Activated T-cell treated with anti-CD3 and anti-CD28 coated beads for 4 hours (primary cell): ENCODE results near the gene DDX42.
"Not testable (repeated sequence)": the region's sequence is repeated elsewhere in the genome, so short reads cannot be mapped to it uniquely, and the experiment has no call there.

Experiments used
- DNase-seq: peaks from one replicate; pipeline ENCODE4 v3.0.0-alpha.2; 2020

Gene DDX42

GRCh38 chr17:63841350-63842172 lies 67.6 kb downstream of the DDX42 start:
- DNase-seq = no peak

GRCh38 chr17:63842173-63842539 lies 68.2 kb downstream of the DDX42 start:
- no peak for DNase-seq

GRCh38 chr17:63842540-63843386 lies 68.8 kb downstream of the DDX42 start, which contains the start of gene SMARCD2:
Gene SMARCD2, minus strand, starts transcription at chr17:63842685. Its CDS starts 11 bp downstream, at chr17:63842674.
- DNase-seq = peak; percentile 98

DNA sequence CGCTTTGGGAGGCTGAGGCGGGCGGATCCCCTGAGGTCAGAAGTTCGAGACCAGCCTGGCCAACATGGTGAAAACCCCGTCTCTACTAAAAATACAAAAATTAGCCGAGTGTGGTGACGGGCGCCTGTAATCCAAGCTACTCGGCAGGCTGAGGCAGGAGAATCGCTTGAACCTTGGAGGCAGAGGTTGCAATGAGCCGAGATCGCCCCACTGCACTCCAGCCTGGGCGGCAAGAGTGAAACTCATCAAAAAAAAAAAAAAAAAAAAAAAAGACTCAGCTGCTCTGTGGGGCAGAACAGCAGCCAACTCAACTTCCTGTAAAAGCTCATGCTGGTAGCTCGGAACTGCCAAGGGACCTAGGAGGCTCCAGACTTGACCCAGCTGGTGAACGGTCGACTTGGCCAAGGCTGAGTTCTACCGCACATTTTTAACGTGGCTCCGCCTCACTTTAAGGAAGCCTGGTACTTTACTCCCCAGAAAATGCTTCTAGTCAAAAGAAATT lies 69.5 kb downstream of the DDX42 start:
- DNase-seq = not testable (repeated sequence)

GRCh38 chr17:63843910-63844677 lies 70.1 kb downstream of the DDX42 start:
- DNase-seq = no peak

GRCh38 chr17:63845509-63845908 lies 71.5 kb downstream of the DDX42 start:
- DNase-seq = no peak

DNA sequence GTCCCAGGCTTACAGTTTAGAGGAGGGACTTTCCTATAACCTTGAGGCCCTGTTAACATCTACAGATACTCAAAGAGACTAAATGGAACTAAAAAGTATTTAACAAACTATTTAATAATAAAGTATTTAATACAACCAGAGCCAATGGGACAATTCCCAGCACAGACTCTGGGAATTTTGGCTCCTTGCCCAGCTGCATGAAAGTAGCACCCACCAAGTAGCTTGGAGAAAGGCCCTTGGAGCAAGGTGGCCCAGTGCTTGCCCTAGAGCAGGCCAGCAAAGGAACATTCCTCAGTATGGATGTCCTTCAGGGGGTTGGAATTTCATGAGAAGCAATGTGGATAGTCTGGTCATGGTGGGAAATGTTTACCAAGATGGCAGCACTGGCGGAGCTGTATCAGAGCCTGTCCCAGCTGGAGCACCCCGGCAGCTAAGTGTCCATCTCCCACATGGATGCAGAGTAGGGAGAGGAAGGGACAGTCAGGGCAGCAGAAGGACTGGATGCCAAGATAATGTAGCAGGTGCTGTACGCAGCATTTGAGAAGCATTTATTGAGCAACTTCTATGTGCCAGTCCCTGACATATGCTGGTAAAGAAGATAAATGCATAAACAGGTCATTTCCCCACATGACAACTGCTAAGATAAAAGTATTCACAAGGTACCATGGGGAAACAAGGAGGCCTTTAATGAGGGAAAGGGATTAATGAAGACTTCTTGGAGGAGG lies 73.7 kb downstream of the DDX42 start:
- DNase-seq = no peak

GRCh38 chr17:63848834-63849689 lies 75.1 kb downstream of the DDX42 start:
- DNase-seq = peak; percentile 93

GRCh38 chr17:63850401-63850800 lies 76.4 kb downstream of the DDX42 start:
- DNase-seq = no peak

GRCh38 chr17:63853260-63853659 lies 79.3 kb downstream of the DDX42 start:
- no peak for DNase-seq

DNA sequence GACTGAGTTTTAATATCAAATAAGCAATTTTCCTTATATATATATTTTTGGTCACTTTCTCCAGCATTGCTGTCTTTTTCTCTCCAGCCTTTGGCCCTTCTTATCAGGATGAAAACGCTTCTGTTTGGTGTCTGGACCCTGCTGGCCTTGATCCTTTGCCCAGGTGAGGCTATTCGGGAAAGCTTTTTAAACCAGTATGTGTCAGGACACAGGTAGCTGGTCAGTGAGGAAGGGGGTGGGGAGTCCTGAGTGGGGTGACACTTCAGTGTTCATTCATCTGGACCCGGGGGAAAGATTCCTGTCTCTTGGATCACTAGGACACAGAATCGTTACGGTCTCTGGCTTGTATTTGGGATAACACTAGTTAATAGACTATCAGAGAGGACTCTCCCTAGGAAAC lies 80.7 kb downstream of the DDX42 start:
- DNase-seq = no peak

GRCh38 chr17:63855185-63855584 lies 81.2 kb downstream of the DDX42 start:
- DNase-seq = no peak

DNA sequence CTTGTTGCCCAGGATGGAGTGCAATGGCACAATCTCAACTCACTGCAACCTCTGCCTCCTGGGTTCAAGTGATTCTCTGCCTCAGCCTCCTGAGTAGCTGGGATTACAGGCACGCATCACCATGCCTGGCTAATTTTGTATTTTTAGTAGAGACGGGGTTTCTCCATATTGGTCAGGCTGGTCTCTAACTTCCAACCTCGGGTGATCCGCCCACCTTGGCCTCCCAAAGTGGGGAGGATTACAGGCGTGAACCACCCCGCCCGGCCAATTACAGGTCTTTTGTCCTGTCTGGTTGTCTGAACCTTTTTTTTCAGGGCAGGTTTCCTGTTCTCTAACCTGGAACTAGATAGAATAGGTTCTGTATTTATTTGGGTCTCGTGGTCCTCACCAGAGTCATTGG lies 82.5 kb downstream of the DDX42 start:
- not testable (repeated sequence) for DNase-seq

- DNase-seq = no peak
Observed at GRCh38 chr17:63859257-63859656, 85.3 kb downstream of the DDX42 start.

DNA sequence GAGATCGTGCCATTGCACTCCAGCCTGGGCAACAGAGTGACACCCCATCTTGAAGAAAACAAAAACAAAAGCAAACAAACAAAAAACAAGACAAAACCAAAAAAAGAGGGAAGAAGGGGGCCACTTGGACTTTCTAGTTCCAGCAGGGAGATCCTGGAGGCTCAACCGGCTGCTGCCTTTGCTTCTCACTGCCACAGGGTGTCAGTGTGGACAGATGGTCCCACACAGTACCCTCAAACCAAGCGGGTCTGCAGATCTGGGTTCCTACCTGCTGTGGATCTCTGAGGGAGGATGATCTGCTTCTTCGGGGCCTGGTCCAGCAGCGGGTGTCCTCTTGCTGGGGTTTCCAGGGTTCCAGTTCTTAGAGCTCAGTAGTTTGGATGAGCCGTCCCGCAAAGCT lies 92.7 kb downstream of the DDX42 start:
- not testable (repeated sequence) for DNase-seq
